Stimulated activated CD8-positive, alpha-beta memory T cell treated with anti-CD3 and anti-CD28 coated beads, Interleukin-2, amount 100 ng/mL, for 1 hour (primary cell): Measurements from ENCODE around the gene ABLIM1.

ENCODE experiments used
- DNase-seq, 2 donors: peaks; one replicate each; pipeline ENCODE4 v3.0.0-alpha.2; 2020; ENCODE audit warnings: low read depth in 2 of 2

Gene ABLIM1

GRCh38 chr10:114581071-114581470, 77.0 kb downstream of the ABLIM1 start:
- no peak for DNase-seq

GRCh38 chr10:114577133-114577532, 80.9 kb downstream of the ABLIM1 start:
- no peak for DNase-seq

- no peak for DNase-seq
Measured at GRCh38 chr10:114576716-114577115, 81.4 kb downstream of the ABLIM1 start.

- DNase-seq = no peak
Measured at GRCh38 chr10:114576132-114576487, 82.0 kb downstream of the ABLIM1 start.

GRCh38 chr10:114575417-114576131, 82.5 kb downstream of the ABLIM1 start:
- DNase-seq = no peak

GRCh38 chr10:114573330-114574045, 84.6 kb downstream of the ABLIM1 start:
- no peak for DNase-seq

- DNase-seq = no peak
Measured at GRCh38 chr10:114571316-114571999, 86.6 kb downstream of the ABLIM1 start.

GRCh38 chr10:114566064-114566463, 92.0 kb downstream of the ABLIM1 start:
- no peak for DNase-seq

- DNase-seq = no peak
Measured at GRCh38 chr10:114565066-114565465, 93.0 kb downstream of the ABLIM1 start.

GRCh38 chr10:114561008-114561523, 97.0 kb downstream of the ABLIM1 start:
- DNase-seq = no peak

- no peak for DNase-seq
Measured at GRCh38 chr10:114560144-114560543, 97.9 kb downstream of the ABLIM1 start.

GRCh38 chr10:114559636-114560035, 98.4 kb downstream of the ABLIM1 start:
- DNase-seq = no peak

GRCh38 chr10:114557854-114558253, 100.2 kb downstream of the ABLIM1 start:
- DNase-seq = no peak

- DNase-seq = no peak
Measured at GRCh38 chr10:114556236-114557122, 101.6 kb downstream of the ABLIM1 start.

- DNase-seq = no peak
Measured at GRCh38 chr10:114553436-114553835, 104.6 kb downstream of the ABLIM1 start.

- DNase-seq = no peak
Measured at GRCh38 chr10:114552050-114552449, 106.0 kb downstream of the ABLIM1 start.

- no peak for DNase-seq
Measured at GRCh38 chr10:114551636-114551972, 106.5 kb downstream of the ABLIM1 start.

- DNase-seq = no peak
Measured at GRCh38 chr10:114550756-114551635, 107.1 kb downstream of the ABLIM1 start.

GRCh38 chr10:114548662-114549061, 109.4 kb downstream of the ABLIM1 start:
- no peak for DNase-seq

- DNase-seq = no peak
Measured at GRCh38 chr10:114547514-114547913, 110.6 kb downstream of the ABLIM1 start.

GRCh38 chr10:114547056-114547455, 111.0 kb downstream of the ABLIM1 start:
- DNase-seq = no peak
